Skeletal muscle cell (primary cell): ENCODE measurements around the gene EMILIN2.
"Not testable (repeated sequence)": the region's sequence is repeated elsewhere in the genome, so short reads cannot be mapped to it uniquely, and the experiment has no call there.

Experiments
- DNase-seq: peaks from one replicate; pipeline ENCODE4 v3.0.0-alpha.2; 2010; ENCODE audit warnings: low read depth
- H3K4me3 ChIP-seq: 2 replicates; pipeline ENCODE4 v1.5.1; 2011; ENCODE audit warnings: low read depth, mild to moderate bottlenecking, control low read depth, low read length, moderate library complexity

EMILIN2 gene

DNA sequence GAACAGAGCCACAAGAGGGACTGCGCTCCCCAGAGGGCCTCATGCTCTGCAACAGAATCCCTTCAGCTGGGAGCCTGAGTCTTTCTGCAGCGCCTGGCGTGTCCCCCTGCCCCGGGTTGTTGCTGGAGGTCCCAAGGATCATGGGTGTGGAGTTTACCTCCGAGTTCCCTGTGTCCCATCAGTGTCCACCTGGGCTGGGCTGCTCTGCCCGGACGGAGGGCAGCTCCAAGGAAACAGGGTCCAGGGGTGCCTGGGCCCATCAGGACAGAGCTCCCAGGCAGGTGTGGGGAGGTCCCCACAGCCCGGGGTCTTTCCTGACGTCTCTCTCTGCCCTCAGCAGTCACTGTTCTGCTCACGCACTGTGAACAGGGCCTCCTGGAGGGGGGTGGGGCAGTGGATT is 63.5 kb downstream of the EMILIN2 start:
- H3K4me3 ChIP-seq, result no peak overlapping the region
- no peak for DNase-seq

DNA sequence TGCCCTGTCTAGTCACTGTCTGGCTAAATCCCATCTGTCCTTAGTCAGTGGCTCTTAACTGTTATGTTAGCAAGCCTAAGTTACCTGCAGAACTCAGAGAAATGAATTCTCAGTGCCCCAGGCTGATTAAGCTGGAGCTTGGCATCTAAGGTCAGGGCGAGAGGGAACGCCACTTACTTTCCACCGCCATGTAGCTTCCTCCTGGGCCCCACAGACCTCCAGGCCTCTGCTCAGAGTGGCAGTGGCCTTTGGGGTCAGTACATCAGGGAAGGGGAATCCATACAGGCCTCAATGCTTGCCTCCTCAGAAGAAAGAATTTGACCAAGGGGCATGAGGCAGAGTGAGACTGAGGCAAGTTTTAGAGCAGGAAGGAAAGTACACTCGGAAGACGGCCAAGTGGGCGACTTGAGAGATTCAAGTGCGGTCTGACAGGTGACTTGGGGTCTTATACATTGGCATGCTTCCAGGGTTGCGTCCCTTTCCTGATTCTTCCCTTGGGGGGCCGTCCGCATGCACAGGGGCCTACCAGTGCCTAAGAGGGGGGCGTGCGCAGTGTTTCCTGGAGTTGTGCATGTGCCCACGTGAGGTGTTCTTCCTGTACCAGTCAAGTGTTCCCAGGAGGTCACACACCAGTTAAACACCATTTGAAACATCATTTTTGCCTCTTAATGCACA is 64.1 kb downstream of the EMILIN2 start:
- H3K4me3 ChIP-seq, result no peak overlapping the region
- no peak for DNase-seq

DNA sequence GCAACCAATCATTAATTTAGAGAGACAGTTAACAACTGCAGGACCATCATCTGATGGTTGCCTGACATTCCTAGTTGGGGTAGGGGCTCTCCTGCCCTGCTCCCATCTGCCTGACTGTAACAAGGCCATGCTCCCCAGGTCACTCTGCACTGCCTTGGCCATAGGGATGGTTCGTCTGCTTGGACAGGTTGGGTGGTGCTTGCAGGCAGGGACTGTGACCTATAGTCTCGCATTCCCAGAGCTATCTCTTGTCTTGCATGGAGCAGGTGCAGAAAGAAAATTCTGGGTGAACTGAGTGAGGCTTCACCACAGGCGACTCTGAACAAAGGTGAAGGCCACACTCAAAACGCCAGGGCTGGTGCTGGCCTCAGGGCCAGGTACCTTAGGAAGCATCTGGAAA is 64.7 kb downstream of the EMILIN2 start:
- no peak overlapping the region for H3K4me3 ChIP-seq
- DNase-seq, result no peak

DNA sequence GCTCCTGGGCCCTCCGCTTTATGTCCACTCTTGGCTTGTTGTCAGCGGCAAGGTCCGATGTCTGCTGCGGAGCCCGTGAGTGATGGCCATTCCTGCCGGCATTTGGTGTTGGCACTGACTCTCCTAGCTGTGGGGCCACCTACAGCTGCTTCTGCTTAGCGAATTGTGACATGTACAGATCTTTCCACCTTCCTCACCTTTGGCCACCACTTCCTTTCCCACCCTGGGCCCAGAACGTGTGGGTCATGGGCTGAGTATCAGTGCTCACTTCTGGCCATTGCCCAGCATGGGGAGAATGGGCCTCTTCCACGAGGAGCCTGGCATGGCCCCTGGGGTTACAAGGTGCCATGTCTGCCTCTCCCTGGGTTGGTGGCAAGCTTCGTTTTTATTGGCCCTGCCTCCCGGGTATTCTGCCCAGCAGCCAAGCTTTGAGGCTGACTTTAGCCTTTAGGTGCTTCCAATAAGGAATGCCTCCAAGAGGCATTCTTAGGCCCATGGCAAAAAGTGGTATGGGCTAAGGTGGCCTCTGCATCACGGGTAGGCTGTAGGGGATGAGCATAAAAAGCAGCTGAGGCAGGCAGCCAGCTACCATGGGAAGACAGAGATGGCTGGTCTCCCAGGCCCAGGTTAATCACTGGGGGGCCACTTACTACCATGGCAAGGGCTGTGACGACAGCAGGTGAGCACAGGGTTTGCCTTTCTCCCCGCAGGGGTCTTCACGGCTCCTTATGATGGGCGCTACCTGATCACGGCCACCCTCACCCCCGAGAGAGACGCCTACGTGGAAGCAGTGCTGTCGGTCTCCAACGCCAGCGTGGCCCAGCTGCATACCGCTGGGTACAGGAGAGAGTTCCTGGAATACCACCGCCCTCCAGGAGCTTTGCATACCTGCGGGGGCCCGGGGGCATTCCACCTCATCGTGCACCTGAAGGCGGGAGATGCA is 65.8 kb downstream of the EMILIN2 start:
- DNase-seq, result no peak
- no peak overlapping the region for H3K4me3 ChIP-seq

DNA sequence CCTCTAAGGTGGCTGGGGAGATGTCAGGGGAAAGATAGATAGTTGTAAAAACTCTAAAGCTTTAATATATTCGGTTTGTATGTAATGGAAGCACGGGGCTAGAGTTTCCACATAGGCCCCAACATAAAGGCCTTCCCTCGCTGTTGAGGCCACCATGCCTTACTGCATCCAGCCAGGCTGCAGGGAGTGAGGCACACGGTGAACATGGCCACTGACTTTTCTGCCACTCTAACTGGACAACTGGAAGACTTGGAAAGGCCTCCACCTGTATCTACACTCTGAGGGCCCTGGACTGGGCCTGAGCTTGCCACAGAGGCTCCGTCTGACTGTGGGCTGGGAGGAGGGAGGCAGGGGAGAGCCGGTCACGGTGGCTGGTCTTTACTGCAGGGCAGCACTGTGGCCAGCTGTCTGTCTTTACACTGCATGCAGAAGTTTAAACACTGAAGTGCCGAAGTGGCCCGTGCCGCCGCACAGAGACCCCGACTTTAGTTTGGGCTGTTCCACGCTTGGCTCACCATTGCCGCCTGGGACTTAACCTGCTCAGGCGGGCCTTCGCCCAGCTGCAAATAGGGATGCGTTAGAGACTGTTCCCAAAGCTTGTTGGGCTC is 66.7 kb downstream of the EMILIN2 start:
- DNase-seq, result no peak
- no peak overlapping the region for H3K4me3 ChIP-seq

DNA sequence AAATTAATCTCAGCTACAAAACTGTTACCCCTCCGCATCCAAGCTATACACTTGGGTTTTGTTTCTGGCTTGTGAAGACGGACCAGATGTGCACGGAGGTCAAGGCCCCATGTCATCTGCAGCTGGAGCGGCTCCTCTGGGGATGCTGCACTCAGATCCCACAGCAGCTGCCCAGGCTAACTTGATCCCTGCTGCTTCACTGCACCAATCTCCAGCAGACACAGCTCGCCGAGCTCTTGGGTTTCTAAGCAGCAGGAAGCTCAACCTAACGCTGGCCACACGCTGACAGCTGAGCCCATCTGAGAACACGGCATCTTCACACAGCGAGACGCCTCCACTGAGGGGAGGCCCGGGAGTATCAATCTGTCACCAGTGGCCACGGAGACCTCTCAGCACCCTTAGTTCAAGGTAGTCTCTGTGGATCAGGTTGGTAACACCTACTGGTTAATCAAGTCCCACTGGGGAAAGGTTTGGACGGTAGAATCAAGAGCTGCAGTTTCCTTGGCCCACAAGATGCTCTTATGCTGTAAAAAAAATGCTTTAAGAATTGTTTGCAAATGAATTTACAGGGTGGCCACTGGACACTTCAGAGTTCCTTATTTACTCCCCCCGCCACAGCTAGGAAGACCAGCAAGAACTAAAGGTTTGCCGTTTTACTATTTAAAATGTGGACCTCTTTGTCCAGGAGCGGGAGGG is 67.5 kb downstream of the EMILIN2 start:
- no peak for DNase-seq

DNA sequence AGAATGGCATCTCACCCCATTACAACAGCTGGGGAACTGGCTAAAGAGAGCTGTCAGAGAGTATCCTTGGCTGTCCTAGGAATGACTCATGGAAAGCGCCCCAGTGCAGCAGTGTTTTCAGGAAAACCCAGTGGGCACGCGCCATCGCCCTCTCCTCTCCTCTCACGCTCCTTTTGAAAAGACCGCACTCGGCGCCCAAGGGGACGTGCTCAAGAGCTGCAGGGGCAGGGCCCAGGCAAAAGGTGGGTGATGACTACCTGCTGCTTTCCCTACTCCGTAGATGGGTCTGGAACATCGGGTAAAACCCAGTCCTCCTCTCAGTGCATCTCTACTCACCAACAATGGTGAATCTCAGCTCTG is 68.1 kb downstream of the EMILIN2 start:
- no peak overlapping the region for H3K4me3 ChIP-seq
- no peak for DNase-seq

More for the DNA sequence above, 67.5 kb downstream of the EMILIN2 start:
- no peak overlapping the region for H3K4me3 ChIP-seq

DNA sequence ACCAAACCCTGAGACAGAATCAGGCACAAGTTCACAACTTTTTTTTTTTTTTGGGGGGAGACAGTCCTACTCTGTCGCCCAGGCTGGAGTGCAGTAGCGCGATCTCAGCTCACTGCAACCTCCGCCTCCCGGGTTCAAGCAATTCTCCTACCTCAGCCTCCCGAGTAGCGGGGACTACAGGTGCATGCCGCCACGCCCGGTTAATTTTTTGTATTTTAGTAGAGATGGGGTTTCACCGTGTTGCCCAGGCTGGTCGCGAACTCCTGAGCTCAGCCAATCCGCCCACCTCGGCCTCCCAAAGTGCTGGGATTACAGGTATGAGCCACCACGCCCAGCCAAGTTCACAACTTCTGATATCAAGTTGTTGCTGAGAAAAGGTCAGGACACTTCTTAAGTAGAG is 68.7 kb downstream of the EMILIN2 start:
- H3K4me3 ChIP-seq, DNase-seq: not testable (repeated sequence)

DNA sequence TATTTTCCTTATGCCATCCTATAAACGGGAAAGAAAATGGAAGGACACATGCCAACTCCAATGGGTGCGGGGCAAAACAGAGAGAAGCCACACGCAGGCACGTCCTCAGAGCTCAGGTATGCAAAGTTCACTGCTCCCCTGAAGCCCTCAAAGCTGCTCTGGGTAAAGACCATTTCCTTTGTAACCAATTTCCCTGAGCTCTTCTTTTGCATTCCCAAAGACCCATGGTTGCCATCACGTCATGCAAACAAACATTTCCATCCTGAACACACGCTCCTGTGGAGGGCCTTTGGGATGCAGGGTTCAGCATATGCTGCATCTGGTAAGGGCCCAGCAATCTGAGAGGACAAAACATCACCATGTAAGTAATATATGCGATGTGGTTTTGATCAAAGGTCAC is 69.4 kb downstream of the EMILIN2 start:
- H3K4me3 ChIP-seq, result no peak overlapping the region
- DNase-seq, result no peak

DNA sequence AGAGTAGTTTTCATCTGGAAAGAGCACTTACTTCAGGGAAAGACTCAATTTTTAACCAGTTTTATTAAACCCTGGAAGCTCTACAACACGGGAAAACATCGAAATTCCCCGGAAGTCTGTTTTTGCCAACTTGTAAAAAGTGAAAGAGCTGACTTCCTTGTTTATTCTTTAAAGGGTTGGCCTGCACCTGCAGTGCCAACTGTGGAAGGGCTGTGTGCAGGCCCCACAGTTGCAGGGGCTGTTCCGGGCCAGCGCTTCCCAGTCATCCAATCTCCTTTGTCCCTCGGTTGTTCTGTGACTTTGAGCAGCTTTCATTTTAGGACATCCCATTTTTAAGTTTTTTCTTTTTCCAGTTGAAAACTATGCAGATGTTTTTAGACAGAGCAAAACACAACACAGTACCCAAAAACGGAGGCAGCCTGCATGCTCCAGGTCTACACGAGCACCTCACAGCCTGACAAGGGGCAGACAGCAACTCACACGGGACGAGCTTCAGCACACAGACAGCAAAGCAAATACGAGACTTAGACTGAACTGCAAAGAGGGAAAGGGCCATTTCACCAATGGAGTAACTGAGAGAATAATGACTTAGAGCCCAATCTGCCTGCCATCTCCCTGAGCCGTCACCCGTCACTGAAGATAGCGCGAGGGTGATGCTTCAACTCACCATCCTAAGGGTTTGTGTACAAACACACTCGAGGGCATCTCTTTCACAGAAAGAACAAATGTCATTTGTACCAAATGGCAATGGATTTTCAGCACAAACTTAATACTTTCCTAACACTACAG is 70.6 kb downstream of the EMILIN2 start:
- no peak overlapping the region for H3K4me3 ChIP-seq
- no peak for DNase-seq

DNA sequence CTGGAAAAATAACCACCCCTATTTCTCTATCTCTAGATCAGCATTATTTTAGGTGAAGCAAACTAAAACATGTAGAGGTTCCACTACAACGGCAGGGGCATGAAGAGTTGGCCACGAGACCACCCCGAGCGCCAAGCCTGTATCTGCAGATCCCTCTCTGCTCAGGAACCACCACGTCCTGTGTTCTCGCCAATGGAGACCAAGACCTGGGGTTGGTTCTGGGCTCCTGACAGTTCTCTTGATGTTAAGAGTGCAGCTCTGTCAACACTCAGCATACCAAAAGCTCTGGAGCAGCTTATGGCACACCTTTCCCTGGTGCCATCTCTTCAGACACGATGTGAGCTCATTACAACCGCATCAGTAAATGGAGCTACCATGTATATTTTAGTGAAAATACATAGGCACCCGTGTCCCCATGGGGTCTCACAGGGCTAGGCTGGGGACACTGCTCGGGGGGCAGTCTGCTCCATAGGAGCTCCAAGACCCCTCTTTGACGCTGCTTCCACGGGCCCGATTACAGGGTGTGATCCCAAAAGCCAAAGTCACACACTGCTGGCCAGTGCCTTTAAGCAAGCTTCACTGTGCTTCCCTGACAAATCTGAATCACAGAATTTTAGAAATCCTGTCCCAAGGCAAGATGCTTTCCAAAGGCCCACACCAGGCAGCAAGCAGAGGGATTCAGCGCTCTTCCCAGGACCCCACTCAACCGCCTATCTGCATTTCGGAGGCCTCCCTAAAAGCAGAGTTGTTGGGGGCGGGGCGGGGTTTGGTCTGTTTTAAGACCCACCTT is 72.2 kb downstream of the EMILIN2 start:
- no peak overlapping the region for H3K4me3 ChIP-seq
- DNase-seq, result no peak

DNA sequence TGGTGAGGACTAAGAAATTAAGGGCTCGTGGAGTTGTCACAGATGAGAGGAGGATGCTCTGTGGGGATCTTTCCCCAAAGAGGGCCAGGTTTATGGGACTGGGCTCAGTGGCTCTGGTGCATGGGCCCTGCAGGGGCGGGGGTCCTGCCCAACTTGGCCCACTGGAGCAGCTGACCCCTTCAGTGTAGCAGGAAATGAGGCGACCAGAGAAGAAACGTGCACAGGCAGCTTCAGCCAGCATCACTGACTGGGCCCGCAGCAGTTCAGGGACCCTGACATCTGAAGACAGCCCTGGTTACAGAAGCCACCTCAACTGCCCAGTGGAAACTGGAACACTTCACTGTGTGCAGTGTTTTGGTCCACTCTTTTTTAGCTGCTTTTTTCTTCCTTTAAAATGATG is 72.8 kb downstream of the EMILIN2 start:
- H3K4me3 ChIP-seq, result no peak overlapping the region
- DNase-seq, result no peak

DNA sequence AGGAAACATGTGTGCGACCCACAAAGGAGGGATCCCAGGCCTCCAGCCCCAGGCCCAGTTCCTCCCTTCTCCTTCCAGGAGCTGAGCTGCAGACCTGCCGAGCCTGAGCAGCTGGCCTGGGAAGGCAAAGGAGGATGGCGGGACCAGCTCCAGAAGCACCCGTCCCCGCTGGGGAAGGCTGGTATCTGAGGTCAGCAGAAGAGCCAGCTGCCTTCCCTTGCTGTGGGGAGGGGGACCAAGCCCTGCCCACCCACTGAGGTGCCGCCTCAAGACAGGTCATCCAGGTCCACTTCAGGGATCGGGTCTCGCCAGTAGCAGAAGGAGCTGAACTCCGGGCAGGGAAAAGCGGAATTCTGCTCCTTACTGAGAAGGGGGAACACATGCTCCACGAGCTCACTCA is 73.2 kb downstream of the EMILIN2 start:
- no peak for DNase-seq
- no peak overlapping the region for H3K4me3 ChIP-seq

DNA sequence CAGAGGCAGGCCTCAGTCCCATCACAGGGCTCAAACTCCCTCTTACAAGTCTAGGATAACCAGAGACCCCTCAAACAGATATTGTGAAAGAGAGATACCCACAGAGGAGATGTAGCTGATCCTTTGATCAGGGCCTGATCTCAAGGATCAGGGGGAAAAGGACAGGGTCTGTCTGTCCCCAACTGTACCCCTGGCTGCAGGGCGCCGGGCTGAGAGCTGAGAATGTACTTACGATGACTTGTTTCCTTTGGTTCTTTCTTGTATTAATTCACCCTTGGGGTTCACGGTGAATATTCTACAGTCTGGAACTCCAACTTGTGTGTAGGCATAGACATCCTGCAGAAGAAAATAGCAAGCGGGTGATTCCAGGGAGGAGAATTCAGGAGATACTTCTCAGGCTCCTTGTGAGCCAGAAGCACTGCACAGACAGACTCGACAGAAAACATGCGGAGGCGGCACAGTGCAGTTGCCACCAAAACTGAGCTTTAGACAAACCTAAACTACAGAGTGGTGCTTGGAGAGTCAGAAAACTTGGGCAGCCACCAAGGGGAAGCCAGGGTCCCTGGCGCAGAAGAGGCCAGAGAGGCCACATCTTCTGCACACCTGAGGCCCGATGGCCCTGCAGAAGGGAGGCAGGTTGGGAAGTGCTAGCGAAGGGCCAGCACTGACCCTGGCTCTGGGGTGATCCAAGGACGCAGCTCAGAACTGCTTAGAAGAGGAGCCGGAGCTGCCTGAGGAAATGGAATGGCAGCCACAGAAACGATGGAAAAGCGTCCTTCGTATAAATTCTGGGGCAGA is 73.9 kb downstream of the EMILIN2 start:
- no peak overlapping the region for H3K4me3 ChIP-seq
- DNase-seq, result no peak

DNA sequence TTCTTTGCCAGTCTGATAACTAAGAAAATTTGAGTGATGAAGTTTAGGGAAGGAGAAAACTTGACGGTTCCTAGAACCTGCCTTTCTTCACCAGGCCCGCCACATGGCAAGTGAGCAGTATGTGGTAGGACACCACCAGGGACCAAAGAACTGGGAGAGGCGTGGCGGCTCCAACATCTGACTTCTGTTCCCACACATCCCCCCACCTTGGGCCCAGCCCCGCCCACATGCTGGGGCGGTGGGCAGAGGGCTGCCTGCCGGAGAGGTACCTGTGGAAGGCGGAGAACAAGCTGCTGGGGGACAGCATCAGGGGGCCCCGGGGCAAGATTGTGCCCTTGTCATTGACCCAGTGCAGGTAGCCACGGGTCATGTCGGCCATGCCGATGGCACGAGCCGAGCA is 75.0 kb downstream of the EMILIN2 start:
- H3K4me3 ChIP-seq, result no peak overlapping the region
- no peak for DNase-seq

DNA sequence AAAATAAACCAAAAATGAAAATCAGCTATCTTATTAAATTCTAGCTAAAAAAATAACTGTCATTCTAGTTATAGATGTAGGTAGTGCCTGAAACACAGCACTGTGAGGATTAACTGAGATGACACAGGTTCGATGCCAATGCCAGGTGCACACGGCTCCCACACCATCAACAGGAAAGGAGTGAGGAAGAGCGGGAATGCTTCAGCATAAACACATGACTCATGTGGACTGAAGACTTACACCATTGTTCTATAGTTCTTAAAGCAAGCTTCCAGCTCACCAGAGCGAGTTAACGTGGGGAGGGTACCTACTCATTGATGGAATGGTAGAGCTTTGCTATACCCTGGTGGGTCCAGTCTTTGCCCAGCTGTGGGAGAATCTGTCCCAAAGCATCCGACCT is 76.7 kb downstream of the EMILIN2 start:
- no peak for DNase-seq
- H3K4me3 ChIP-seq, result no peak overlapping the region

DNA sequence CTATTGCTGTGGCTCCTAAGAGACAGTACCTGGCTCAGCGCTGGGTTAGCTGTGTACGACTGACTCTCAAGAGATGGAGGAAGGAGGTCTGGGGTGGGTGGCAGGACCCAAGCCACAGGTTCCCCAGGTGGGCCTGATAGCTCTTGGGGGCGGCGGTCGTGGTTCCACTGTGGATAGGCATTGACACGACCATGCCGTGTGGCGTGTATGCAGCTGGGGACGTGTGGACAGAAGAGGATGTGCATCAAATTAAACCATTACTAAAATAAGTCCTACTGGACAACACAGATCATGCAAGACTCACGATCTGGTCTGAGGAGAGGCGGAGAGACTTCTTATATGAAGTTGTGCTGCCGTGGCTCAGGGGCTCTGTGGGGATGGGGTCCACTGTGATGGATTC is 78.1 kb downstream of the EMILIN2 start:
- H3K4me3 ChIP-seq, result no peak overlapping the region
- no peak for DNase-seq

DNA sequence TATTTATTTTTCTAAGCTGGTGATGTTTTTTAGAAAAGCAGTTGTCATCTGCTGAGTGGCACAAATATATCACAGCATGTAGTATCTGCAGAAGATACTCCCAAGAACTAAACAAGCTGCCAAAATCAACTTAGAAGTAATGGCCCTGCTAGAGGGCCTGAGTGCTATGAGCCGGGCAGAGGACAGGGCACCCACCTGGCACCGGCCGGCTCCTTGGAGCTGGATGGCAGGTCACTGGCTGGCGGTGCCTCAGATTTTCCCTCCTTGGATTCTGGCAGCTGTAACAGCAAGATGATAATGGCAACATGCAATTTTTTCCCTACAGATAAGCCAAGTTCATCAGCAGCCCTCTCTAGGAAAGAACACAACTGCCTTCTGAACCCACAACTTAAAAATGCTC is 79.7 kb downstream of the EMILIN2 start:
- no peak for DNase-seq
- no peak overlapping the region for H3K4me3 ChIP-seq
